Measurements from ENCODE around the gene PSME2.

DNA sequence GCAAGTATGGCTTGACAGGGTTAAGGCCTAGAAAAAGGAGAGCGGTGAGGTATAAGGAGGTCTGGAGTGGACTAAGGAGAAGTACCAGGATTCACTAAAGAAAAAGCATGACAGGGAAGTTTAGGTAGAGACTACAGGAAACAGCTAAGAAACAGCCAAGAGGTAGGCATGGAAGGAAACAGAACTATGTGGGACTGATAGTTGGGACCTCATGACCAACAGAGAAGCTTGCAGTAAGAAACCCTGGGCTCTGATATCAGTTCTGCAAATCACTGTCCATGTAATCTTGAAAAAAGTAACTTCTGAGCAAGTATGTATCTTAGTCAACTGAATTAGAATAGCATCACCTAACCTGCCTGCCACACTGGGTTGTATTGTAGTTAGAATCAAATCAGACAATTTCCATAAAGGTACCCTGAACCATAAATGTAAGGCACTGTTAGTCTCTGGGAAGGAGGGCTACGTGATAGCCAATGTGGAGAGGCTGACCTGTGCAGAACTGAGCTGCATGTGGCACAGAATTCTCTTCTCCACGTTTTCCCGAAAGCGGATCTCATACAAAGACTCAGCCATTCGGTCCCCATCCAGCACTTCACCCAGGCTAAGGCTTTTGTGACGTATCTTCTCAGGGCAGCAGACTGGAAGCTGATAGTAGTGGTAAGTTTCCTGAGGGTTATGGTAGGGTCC is 47.9 kb upstream of the PSME2 start:
- TF ChIP-seq, protein P1, sequence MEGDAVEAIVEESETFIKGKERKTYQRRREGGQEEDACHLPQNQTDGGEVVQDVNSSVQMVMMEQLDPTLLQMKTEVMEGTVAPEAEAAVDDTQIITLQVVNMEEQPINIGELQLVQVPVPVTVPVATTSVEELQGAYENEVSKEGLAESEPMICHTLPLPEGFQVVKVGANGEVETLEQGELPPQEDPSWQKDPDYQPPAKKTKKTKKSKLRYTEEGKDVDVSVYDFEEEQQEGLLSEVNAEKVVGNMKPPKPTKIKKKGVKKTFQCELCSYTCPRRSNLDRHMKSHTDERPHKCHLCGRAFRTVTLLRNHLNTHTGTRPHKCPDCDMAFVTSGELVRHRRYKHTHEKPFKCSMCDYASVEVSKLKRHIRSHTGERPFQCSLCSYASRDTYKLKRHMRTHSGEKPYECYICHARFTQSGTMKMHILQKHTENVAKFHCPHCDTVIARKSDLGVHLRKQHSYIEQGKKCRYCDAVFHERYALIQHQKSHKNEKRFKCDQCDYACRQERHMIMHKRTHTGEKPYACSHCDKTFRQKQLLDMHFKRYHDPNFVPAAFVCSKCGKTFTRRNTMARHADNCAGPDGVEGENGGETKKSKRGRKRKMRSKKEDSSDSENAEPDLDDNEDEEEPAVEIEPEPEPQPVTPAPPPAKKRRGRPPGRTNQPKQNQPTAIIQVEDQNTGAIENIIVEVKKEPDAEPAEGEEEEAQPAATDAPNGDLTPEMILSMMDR (IDR thresholded peaks at IDR 0.05; ENCODE audit: poor library complexity), result no peak
- no peak for TF ChIP-seq EZH2phosphoT487 (IDR thresholded peaks at IDR 0.05; ENCODE audit: low read depth, severe bottlenecking, unreplicated experiment)
- TF ChIP-seq EZH2 (IDR thresholded peaks at IDR 0.05; ENCODE audit: borderline replicate concordance), result no peak

Data from hepatocyte (in vitro differentiated cells).